ENCODE results near the gene APLP2. TPM values are rescaled to one million over a fixed set of nuclear protein-coding genes. Genes with fewer than 3 reads are reported as not detected.

The APLP2 gene
- total and polyA plus RNA-seq, 2 of the 13 experiments (the other 11 are each of a cell fraction or from before 2014, with no cell fraction given) = 315 to 594 TPM

- TF ChIP-seq CTCF (CRISPR knock-in tag; IDR thresholded peaks at IDR 0.05) (peak; percentile 52), NCOA2 (CRISPR knock-in tag; IDR thresholded peaks at IDR 0.05) (0 out of 2 replicates have a peak, but pooled peaks have one; percentile 8), MIXL1 (CRISPR knock-in tag; IDR thresholded peaks at IDR 0.05) (no peak), ZNF607 (CRISPR knock-in tag; IDR thresholded peaks at IDR 0.05; ENCODE audit: borderline replicate concordance) (no peak), RFX1 (IDR thresholded peaks at IDR 0.05) (peak; percentile 76), SKI (IDR thresholded peaks at IDR 0.05; ENCODE audit: partially characterized antibody) (no peak), SMC3 (IDR thresholded peaks at IDR 0.05; ENCODE audit: low read length) (peak; percentile 6; the same call in 1 of the 2 replicates), SYNCRIP (IDR thresholded peaks at IDR 0.05; ENCODE audit: insufficient read depth, low read depth, low read length) (no peak), TEAD3 (CRISPR knock-in tag; optimal IDR thresholded peaks at IDR 0.05; ENCODE audit: borderline replicate concordance) (peak; percentile 7), STAG1 (CRISPR knock-in tag; IDR thresholded peaks at IDR 0.05) (peak; percentile 10; the same call in 1 of the 2 replicates), ELF4 (CRISPR knock-in tag; IDR thresholded peaks at IDR 0.05; ENCODE audit: borderline replicate concordance) (0 out of 2 replicates have a peak, but pooled peaks have one; percentile 39), TP53 (CRISPR knock-in tag; conservative IDR thresholded peaks at IDR 0.05) (no peak), ZUFSP (CRISPR knock-in tag; IDR thresholded peaks at IDR 0.05; ENCODE audit: borderline replicate concordance) (no peak), RBM22 (optimal IDR thresholded peaks at IDR 0.05; ENCODE audit: low read length) (peak; percentile 83), NFYB (CRISPR knock-in tag; IDR thresholded peaks at IDR 0.05) (no peak), NR3C1 (CRISPR knock-in tag; IDR thresholded peaks at IDR 0.05) (no peak), RFX3 (CRISPR knock-in tag; IDR thresholded peaks at IDR 0.05) (peak; percentile 87), ZNF329 (CRISPR knock-in tag; IDR thresholded peaks at IDR 0.05; ENCODE audit: low read depth) (no peak)
- TF ChIP-seq, protein P1, sequence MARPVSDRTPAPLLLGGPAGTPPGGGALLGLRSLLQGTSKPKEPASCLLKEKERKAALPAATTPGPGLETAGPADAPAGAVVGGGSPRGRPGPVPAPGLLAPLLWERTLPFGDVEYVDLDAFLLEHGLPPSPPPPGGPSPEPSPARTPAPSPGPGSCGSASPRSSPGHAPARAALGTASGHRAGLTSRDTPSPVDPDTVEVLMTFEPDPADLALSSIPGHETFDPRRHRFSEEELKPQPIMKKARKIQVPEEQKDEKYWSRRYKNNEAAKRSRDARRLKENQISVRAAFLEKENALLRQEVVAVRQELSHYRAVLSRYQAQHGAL (CRISPR knock-in tag; IDR thresholded peaks at IDR 0.05; ENCODE audit: not compliant biosample characterization) = no peak
- TF ChIP-seq, protein P2, sequence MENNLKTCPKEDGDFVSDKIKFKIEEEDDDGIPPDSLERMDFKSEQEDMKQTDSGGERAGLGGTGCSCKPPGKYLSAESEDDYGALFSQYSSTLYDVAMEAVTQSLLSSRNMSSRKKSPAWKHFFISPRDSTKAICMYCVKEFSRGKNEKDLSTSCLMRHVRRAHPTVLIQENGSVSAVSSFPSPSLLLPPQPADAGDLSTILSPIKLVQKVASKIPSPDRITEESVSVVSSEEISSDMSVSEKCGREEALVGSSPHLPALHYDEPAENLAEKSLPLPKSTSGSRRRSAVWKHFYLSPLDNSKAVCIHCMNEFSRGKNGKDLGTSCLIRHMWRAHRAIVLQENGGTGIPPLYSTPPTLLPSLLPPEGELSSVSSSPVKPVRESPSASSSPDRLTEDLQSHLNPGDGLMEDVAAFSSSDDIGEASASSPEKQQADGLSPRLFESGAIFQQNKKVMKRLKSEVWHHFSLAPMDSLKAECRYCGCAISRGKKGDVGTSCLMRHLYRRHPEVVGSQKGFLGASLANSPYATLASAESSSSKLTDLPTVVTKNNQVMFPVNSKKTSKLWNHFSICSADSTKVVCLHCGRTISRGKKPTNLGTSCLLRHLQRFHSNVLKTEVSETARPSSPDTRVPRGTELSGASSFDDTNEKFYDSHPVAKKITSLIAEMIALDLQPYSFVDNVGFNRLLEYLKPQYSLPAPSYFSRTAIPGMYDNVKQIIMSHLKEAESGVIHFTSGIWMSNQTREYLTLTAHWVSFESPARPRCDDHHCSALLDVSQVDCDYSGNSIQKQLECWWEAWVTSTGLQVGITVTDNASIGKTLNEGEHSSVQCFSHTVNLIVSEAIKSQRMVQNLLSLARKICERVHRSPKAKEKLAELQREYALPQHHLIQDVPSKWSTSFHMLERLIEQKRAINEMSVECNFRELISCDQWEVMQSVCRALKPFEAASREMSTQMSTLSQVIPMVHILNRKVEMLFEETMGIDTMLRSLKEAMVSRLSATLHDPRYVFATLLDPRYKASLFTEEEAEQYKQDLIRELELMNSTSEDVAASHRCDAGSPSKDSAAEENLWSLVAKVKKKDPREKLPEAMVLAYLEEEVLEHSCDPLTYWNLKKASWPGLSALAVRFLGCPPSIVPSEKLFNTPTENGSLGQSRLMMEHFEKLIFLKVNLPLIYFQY (CRISPR knock-in tag; IDR thresholded peaks at IDR 0.05; ENCODE audit: borderline replicate concordance) = no peak
- TF ChIP-seq, protein P3, sequence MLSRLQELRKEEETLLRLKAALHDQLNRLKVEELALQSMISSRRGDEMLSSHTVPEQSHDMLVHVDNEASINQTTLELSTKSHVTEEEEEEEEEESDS (CRISPR knock-in tag; IDR thresholded peaks at IDR 0.05; ENCODE audit: borderline replicate concordance) = no peak
- TF ChIP-seq, protein P4, sequence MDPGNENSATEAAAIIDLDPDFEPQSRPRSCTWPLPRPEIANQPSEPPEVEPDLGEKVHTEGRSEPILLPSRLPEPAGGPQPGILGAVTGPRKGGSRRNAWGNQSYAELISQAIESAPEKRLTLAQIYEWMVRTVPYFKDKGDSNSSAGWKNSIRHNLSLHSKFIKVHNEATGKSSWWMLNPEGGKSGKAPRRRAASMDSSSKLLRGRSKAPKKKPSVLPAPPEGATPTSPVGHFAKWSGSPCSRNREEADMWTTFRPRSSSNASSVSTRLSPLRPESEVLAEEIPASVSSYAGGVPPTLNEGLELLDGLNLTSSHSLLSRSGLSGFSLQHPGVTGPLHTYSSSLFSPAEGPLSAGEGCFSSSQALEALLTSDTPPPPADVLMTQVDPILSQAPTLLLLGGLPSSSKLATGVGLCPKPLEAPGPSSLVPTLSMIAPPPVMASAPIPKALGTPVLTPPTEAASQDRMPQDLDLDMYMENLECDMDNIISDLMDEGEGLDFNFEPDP (CRISPR knock-in tag; conservative IDR thresholded peaks at IDR 0.05) = no peak
Observed at GRCh38 chr11:130144861-130145281, 75.2 kb downstream of the APLP2 start (continued).

Data from HepG2 (cell line).